Spleen (tissue), 11 donors: Measurements from ENCODE around the gene FOXC1. TPM values are rescaled to one million over a fixed set of nuclear protein-coding genes. Genes with fewer than 3 reads are reported as not detected.

Source experiments
- DNase-seq: peaks from one replicate; pipeline ENCODE4 v3.0.0-alpha.2; 2020
- H3K27ac ChIP-seq, 8 donors: fragments of 200-600 bp; sonication (generic) in 7 of 8; 1 replicate in 4 of 8; 2 replicates in 4 of 8; pipeline versions ENCODE4 v1.5.0 to v1.8.0; 2016 to 2021; ENCODE audit warnings: inconsistent platforms in 4 of 8, mild to moderate bottlenecking in 4 of 8, moderate library complexity in 1 of 8
- H3K27me3 ChIP-seq, 7 donors: fragments of 200-600 bp; sonication (generic) in 6 of 7; replicated peaks in 1 of 7; 1 replicate in 4 of 7; 2 replicates in 3 of 7; pipeline versions ENCODE4 v1.5.0 to v1.8.0; 2016 to 2021; ENCODE audit warnings: inconsistent platforms in 3 of 7, mild to moderate bottlenecking in 1 of 7
- H3K36me3 ChIP-seq, 6 donors: fragments of 200-600 bp; sonication (generic) in 5 of 6; 1 replicate in 4 of 6; 2 replicates in 2 of 6; pipeline versions ENCODE4 v1.5.0 to v1.8.0; 2016 to 2021; ENCODE audit warnings: inconsistent platforms in 2 of 6
- H3K4me1 ChIP-seq, 6 donors: fragments of 200-600 bp; sonication (generic) in 5 of 6; 1 replicate in 3 of 6; 2 replicates in 3 of 6; pipeline versions ENCODE4 v1.5.0 to v1.8.0; 2016 to 2021; ENCODE audit warnings: inconsistent platforms in 3 of 6
- H3K4me3 ChIP-seq, 8 donors: fragments of 200-600 bp; sonication (generic) in 7 of 8; 1 replicate in 4 of 8; 2 replicates in 4 of 8; pipeline versions ENCODE4 v1.5.0 to v1.8.0; 2016 to 2021; ENCODE audit warnings: inconsistent platforms in 4 of 8, mild to moderate bottlenecking in 4 of 8, moderate library complexity in 2 of 8
- H3K9me3 ChIP-seq, 8 donors: fragments of 200-600 bp; sonication (generic) in 7 of 8; 1 replicate in 4 of 8; 2 replicates in 4 of 8; pipeline versions ENCODE4 v1.5.0 to v1.8.0; 2016 to 2021; ENCODE audit warnings: inconsistent platforms in 4 of 8
- CTCF ChIP-seq, 11 experiments: fragments of 200-600 bp in 7 of 11; fragments of 450-650 bp in 4 of 11; sonication (generic) in 4 of 11; IDR thresholded peaks in 8 of 11; conservative IDR thresholded peaks in 3 of 11; 1 replicate in 7 of 11; 2 replicates in 4 of 11; pipeline versions ENCODE4 v1.4.0 to v1.8.0; 2016 to 2021; ENCODE audit warnings: antibody characterized with exemption in 11 of 11, inconsistent platforms in 4 of 11, mild to moderate bottlenecking in 1 of 11
- POLR2A ChIP-seq, 3 donors: fragments of 450-650 bp; IDR thresholded peaks; one replicate each; pipeline ENCODE4 v1.5.1; 2017; ENCODE audit warnings: antibody characterized with exemption in 3 of 3, mild to moderate bottlenecking in 1 of 3
- POLR2AphosphoS5 ChIP-seq, 3 donors: sonication (generic); formaldehyde crosslinking; IDR thresholded peaks; one replicate each; pipeline ENCODE4 v1.5.1; 2017; ENCODE audit warnings: antibody characterized with exemption in 3 of 3
- WGBS, 5 donors: extraction: QIAGEN DNeasy Blood & Tissue Kit in 3 of 5; methylation state at CpG; one replicate each; pipeline versions ENCODE4 v1.1.5 to v1.1.7; 2013 to 2018; 5-methylcytosine and 5-hydroxymethylcytosine counted together
- intact Hi-C: fragments of 100-400 bp; cut with DNase I; formaldehyde crosslinking; loops from one replicate; pipeline ENCODE4 v1.15.0; 2023; ENCODE audit warnings: low total_unique reads
- polyA plus RNA-seq, 3 donors: library from polyadenylated mRNA; stranded (reverse); fragments of 200-250 nt; gene quantifications; one replicate each; pipeline ENCODE4 v1.2.1, GENCODE V29; 2013
- total RNA-seq, 7 donors: library from RNA; depleted of rRNA in 3 of 7; stranded (reverse); fragments of >200 nt in 3 of 7; fragmentation: NEBNext Ultra II Directional in 4 of 7; extraction: Animal tissue kit (Norgen Biotek cat#: 25700) in 4 of 7; gene quantifications; one replicate each; pipeline versions ENCODE4 v1.1.0 to v1.2.1, GENCODE V29; 2016 to 2021
- donor health status: healthy with polysubstance abuse.
- donor health status: DM: no; HTN: no; CAD: no; lungs with moderate emphysema.
- donor health status: DM: no; HTN: no; CAD: no.
- donor health status: Bipolar disorder and iron deficiency.
- donor health status: healthy.
- donor health status: DM: no; HTN: no; CAD: no.
- donor health status: DM: yes; HTN: yes; CAD: no.

FOXC1 gene
- total and polyA plus RNA-seq, 10 donors = 0.20 to 1.1 (median 0.55) TPM

DNA sequence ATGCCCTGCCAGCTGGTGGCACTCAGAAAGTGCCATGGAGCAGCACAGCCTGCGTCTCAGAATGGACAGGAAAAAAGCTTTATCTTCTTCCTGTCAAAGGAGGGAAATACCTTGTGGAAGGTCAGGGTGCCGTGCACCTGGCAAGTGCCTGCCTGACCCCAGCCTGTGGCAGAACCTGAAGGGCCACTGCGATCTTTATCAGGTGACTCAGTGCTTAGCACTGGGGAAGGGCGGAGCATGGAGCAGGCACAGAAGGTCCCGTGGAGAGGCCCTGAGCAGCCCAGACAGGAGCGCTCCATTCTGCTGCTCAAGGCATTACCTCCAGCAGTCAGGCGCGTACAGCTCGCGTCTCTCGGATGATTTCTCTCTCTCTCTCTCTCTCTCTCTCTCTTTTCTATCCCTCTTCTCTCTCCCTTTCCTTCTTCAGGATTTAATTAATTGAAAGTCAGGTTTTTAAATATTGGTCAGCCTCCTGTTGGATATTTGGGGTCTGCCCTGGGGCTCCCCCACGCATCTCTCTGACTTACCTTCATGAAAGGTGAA lies 31.7 kb downstream of the FOXC1 start:
- Histone ChIP-seq H3K9me3 (no peaks in the 10 kb centered on the region), H3K36me3 (no peaks in the 10 kb centered on the region), H3K4me1 (peaks cover 0 to 6% (median 0%) of the 10 kb centered on the region in 6 donors), H3K4me3 (no peak overlapping the region), H3K27ac (no peak overlapping the region), H3K27me3 (no peaks in the 10 kb centered on the region)
- WGBS, 5 donors = 76 to 92% (median 87%) methylated on average over 12 of the region's 12 CpGs
- intact Hi-C loops = no loop called here
- no peak for DNase-seq
- TF ChIP-seq POLR2A (IDR thresholded peaks at IDR 0.05) (no peak), POLR2AphosphoS5 (IDR thresholded peaks at IDR 0.05) (no peak), CTCF (IDR thresholded peaks at IDR 0.05 in 8 of 11, conservative IDR thresholded peaks at IDR 0.05 in 3 of 11) (no peak)

DNA sequence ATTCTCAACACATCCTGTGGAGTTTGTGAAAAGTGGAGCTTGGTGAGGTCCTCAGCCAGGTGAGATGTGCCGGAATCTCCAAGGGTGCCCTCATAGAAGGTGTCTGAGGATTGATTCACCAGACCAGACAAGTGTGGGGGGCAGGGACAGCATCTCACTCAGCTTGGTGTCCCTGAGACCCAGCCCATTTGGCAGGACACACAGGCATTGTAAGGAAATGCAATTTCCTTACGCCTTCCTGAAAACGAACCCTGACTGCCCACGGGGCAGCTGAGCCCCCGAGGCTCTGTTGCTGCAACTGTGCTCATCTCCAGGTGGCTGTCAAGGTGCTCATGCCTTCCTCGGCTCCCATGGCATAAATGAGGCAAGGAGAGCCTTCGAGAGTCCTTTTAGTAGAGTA lies 33.4 kb downstream of the FOXC1 start:
- TF ChIP-seq POLR2AphosphoS5 (IDR thresholded peaks at IDR 0.05) = no peak
- TF ChIP-seq CTCF (IDR thresholded peaks at IDR 0.05 in 8 of 11, conservative IDR thresholded peaks at IDR 0.05 in 3 of 11) = no peak
- TF ChIP-seq POLR2A (IDR thresholded peaks at IDR 0.05) = no peak
- Histone ChIP-seq H3K9me3 (no peaks in the 10 kb centered on the region), H3K36me3 (no peaks in the 10 kb centered on the region), H3K4me3 (no peak overlapping the region), H3K27ac (no peak overlapping the region), H3K4me1 (peaks cover 0 to 6% (median 0%) of the 10 kb centered on the region in 6 donors), H3K27me3 (no peaks in the 10 kb centered on the region)
- DNase-seq = no peak
- intact Hi-C loops = no loop called here
- 46 to 61% (median 52%) methylated on average over 7 of the region's 7 CpGs for WGBS, 5 donors

DNA sequence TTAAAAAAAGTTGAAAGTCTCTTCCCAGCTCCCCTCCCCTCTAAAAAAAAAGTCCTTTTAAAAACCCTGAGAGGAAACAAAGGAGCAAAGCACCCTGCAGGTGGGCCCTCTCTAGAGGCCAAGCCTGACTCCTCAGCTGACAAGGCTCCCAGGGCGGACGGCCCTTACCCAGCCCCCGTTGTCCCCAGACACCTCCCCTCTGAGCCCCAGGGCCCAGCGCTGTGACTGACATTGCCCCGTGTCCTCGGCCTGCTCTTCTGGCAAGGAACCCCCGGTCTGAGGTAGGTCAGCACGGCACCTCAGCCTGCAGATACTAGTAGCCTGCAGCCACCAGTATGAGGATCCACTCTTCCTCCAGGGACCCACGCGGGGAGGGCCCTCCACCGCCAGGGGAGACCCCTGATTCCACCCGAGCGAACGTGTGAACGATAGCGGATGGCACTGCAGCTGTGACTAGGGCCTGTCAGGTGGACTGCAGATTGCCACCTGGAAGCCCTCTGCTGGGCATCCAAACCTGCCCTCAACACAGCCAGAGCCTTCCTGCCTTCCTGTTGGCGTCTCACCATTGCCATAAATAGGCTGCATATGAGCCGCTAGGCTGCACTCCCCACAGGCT lies 34.2 kb downstream of the FOXC1 start:
- intact Hi-C loops = no loop called here
- TF ChIP-seq POLR2A (IDR thresholded peaks at IDR 0.05) (no peak), CTCF (IDR thresholded peaks at IDR 0.05 in 8 of 11, conservative IDR thresholded peaks at IDR 0.05 in 3 of 11) (no peak), POLR2AphosphoS5 (IDR thresholded peaks at IDR 0.05) (no peak)
- Histone ChIP-seq H3K36me3 (no peaks in the 10 kb centered on the region), H3K4me3 (no peak overlapping the region), H3K27ac (no peak overlapping the region), H3K4me1 (peaks cover 0 to 6% (median 0%) of the 10 kb centered on the region in 6 donors), H3K9me3 (no peaks in the 10 kb centered on the region), H3K27me3 (no peaks in the 10 kb centered on the region)
- DNase-seq = no peak
- 68 to 88% (median 81%) methylated on average over 11 to 18 of the region's 18 CpGs for WGBS, 5 donors

DNA sequence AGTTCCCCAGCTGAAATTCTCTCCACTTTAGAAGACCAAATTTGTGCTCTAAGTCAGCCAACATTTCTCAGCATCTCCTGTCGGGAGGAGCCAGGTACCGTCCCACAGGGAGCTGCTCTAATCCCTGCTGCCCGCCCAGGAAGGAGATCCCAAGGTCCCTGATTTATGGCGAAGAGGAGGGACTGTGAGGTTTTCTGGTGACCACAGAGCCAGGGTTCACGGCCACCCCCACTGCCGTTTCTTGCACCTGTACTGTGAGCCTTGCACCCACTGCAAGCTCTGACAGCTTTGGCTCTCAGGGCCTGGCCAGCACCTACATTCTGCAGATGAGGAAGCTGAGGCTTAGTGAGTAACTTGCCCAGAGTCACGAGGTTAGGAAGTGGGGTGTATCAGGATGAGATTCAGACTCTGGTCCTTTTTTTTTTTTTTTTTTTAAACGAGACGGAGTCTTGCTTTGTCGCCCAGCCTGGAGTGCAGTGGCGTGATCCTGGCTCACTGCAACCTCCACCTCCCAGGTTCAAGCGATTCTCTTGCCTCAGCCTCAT lies 34.9 kb downstream of the FOXC1 start:
- no peak overlapping the region for H3K4me3 ChIP-seq
- H3K9me3 ChIP-seq = no peaks in the 10 kb centered on the region
- no peaks in the 10 kb centered on the region for H3K36me3 ChIP-seq
- no peak for TF ChIP-seq POLR2A (IDR thresholded peaks at IDR 0.05)
- 64 to 78% (median 72%) methylated on average over 12 of the region's 12 CpGs for WGBS, 5 donors
- H3K4me1 ChIP-seq = peaks cover 0 to 6% (median 0%) of the 10 kb centered on the region in 6 donors
- no peaks in the 10 kb centered on the region for H3K27me3 ChIP-seq
- no peak for DNase-seq
- intact Hi-C loops = no loop called here
- no peak overlapping the region for H3K27ac ChIP-seq
